Fibroblast of villous mesenchyme (primary cell): ENCODE results near the gene PTOV1. TPM values are rescaled to one million over a fixed set of nuclear protein-coding genes. Genes with fewer than 3 reads are reported as not detected.
A peak's percentile ranks its signal among the peaks of the same experiment; 100 is the strongest.

Source experiments
- DNase-seq: peaks from one replicate; pipeline ENCODE4 v3.0.0-alpha.2; 2010; ENCODE audit warnings: low read depth
- H3K4me3 ChIP-seq: 2 replicates; pipeline ENCODE4 v1.5.1; 2011; ENCODE audit warnings: low read depth, mild to moderate bottlenecking, low read length
- CTCF ChIP-seq: IDR thresholded peaks from 2 replicates; pipeline ENCODE4 v1.5.1; 2012; ENCODE audit warnings: low read depth, mild to moderate bottlenecking, low read length; ENCODE audit not compliant: insufficient read depth
- total RNA-seq: library from RNA; depleted of rRNA; stranded (reverse); fragments of >200 nt; gene quantifications from 2 replicates; pipeline ENCODE4 v1.2.3, GENCODE V29; 2012

The PTOV1 gene
- total RNA-seq, 1 donor = 47.9 TPM

GRCh38 chr19:49811328-49811727, 39.6 kb upstream of the PTOV1 start:
- no peak for DNase-seq
- no peak overlapping the region for H3K4me3 ChIP-seq
- TF ChIP-seq CTCF = no peak

GRCh38 chr19:49812452-49812996, 38.4 kb upstream of the PTOV1 start:
- H3K4me3 ChIP-seq = peak overlapping the region; percentile 98
- DNase-seq = no peak
- TF ChIP-seq CTCF = no peak

GRCh38 chr19:49812997-49813861, 37.7 kb upstream of the PTOV1 start, which contains the start of gene FUZ:
Gene FUZ (minus strand): TSS chr19:49813292. CDS start chr19:49813106, 186 bp downstream.
- peak within 1 kb of the TSS; percentile 98 for H3K4me3 ChIP-seq
- DNase-seq = peak; percentile 99
- TF ChIP-seq CTCF = peak; percentile 25

- H3K4me3 ChIP-seq = peak overlapping the region; percentile 98
- no peak for TF ChIP-seq CTCF
- no peak for DNase-seq
These were observed 36.9 kb upstream of the PTOV1 start for GRCh38 chr19:49814010-49814409.

GRCh38 chr19:49816590-49816989, 34.4 kb upstream of the PTOV1 start:
- H3K4me3 ChIP-seq = peak overlapping the region; percentile 22
- no peak for TF ChIP-seq CTCF
- DNase-seq = no peak

- peak within 1 kb of the TSS; percentile 89 for H3K4me3 ChIP-seq
- TF ChIP-seq CTCF = peak; percentile 28
- peak; percentile 88 for DNase-seq
These were observed 32.9 kb upstream of the PTOV1 start, which contains the start of gene MED25 for GRCh38 chr19:49817964-49818648. Gene MED25 (plus strand): TSS chr19:49818289. CDS start chr19:49818342, 53 bp downstream.
